GM19395 (cell line): Measurements from ENCODE around the gene GRB10.
"Not testable (repeated sequence)": the region's sequence is repeated elsewhere in the genome, so short reads cannot be mapped to it uniquely, and the experiment has no call there.

Source experiments
- ATAC-seq: cut with Tn5 transposase; IDR thresholded peaks from one replicate; pipeline ENCODE4 v1.9.1; 2021; ENCODE audit warnings: mild to moderate bottlenecking, moderate library complexity; ENCODE audit not compliant: unreplicated experiment

GRB10 gene

GRCh38 chr7:50745336-50745735 is 37.4 kb downstream of the GRB10 start:
- no peak for ATAC-seq

- no peak for ATAC-seq
Observed at GRCh38 chr7:50743893-50744292, 38.8 kb downstream of the GRB10 start.

- ATAC-seq = no peak
Observed at GRCh38 chr7:50743016-50743415, 39.7 kb downstream of the GRB10 start.

- no peak for ATAC-seq
Observed at GRCh38 chr7:50742401-50742800, 40.3 kb downstream of the GRB10 start.

- ATAC-seq = no peak
Observed at GRCh38 chr7:50739744-50740435, 42.8 kb downstream of the GRB10 start.

GRCh38 chr7:50738932-50739331 is 43.8 kb downstream of the GRB10 start:
- ATAC-seq = no peak

- not testable (repeated sequence) for ATAC-seq
Observed at GRCh38 chr7:50735836-50736235, 46.9 kb downstream of the GRB10 start.

GRCh38 chr7:50735333-50735732 is 47.4 kb downstream of the GRB10 start:
- peak; percentile 74 for ATAC-seq

GRCh38 chr7:50734246-50734645 is 48.5 kb downstream of the GRB10 start:
- no peak for ATAC-seq

GRCh38 chr7:50733552-50733951 is 49.1 kb downstream of the GRB10 start:
- ATAC-seq = no peak

- ATAC-seq = no peak
Observed at GRCh38 chr7:50731703-50732582, 50.8 kb downstream of the GRB10 start.

GRCh38 chr7:50730446-50731400 is 52.0 kb downstream of the GRB10 start:
- ATAC-seq = no peak

GRCh38 chr7:50729962-50730361 is 52.7 kb downstream of the GRB10 start:
- ATAC-seq = no peak

- ATAC-seq = no peak
Observed at GRCh38 chr7:50728184-50728583, 54.5 kb downstream of the GRB10 start.

- ATAC-seq = no peak
Observed at GRCh38 chr7:50727711-50728110, 55.0 kb downstream of the GRB10 start.

GRCh38 chr7:50727072-50727471 is 55.6 kb downstream of the GRB10 start:
- no peak for ATAC-seq

GRCh38 chr7:50725774-50726173 is 56.9 kb downstream of the GRB10 start:
- no peak for ATAC-seq

- no peak for ATAC-seq
Observed at GRCh38 chr7:50724526-50725520, 57.9 kb downstream of the GRB10 start.

GRCh38 chr7:50723888-50724287 is 58.8 kb downstream of the GRB10 start:
- no peak for ATAC-seq

GRCh38 chr7:50723173-50723572 is 59.5 kb downstream of the GRB10 start:
- ATAC-seq = no peak
